Measurements from ENCODE around the gene CCDC181. TPM values are rescaled to one million over a fixed set of nuclear protein-coding genes. Genes with fewer than 3 reads are reported as not detected.
A peak's percentile ranks its signal among the peaks of the same experiment; 100 is the strongest.

Gene CCDC181
- total RNA-seq, result 1.5 TPM

- no peaks in the 10 kb centered on the region for H3K9me3 ChIP-seq
- H3K27me3 ChIP-seq, result no peaks in the 10 kb centered on the region
- H3K36me3 ChIP-seq, result no peaks in the 10 kb centered on the region
- TF ChIP-seq CTCF (IDR thresholded peaks at IDR 0.05), result no peak
- peaks cover 6% of the 10 kb centered on the region for H3K4me1 ChIP-seq
- no peak within 1 kb of the TSS for H3K27ac ChIP-seq
- DNase-seq (ENCODE audit: extremely low spot score in 2 of 2), result no peak
- peak within 1 kb of the TSS; percentile 14 to 40 for H3K4me3 ChIP-seq
- intact Hi-C loops (cut with DNase I), result no loop called here
These were observed at the start of gene CCDC181 for GRCh38 chr1:169427081-169427641. TSS of gene CCDC181 (minus strand) at chr1:169427474. CDS start at chr1:169424927, 2,547 bp downstream.

- no peak overlapping the region for H3K4me3 ChIP-seq
- no peak overlapping the region for H3K27ac ChIP-seq
- intact Hi-C loops (cut with DNase I), result no loop called here
- H3K4me1 ChIP-seq, result peaks cover 22% of the 10 kb centered on the region
- no peaks in the 10 kb centered on the region for H3K27me3 ChIP-seq
- H3K9me3 ChIP-seq, result no peaks in the 10 kb centered on the region
- TF ChIP-seq POLR2AphosphoS5 (IDR thresholded peaks at IDR 0.05; ENCODE audit: insufficient read depth in 1 of 2, low read depth in 1 of 2) (no peak), CTCF (IDR thresholded peaks at IDR 0.05) (no peak), POLR2A (IDR thresholded peaks at IDR 0.05) (no peak)
- no peak for DNase-seq (ENCODE audit: extremely low spot score in 2 of 2)
- peaks cover 0 to 7% of the 10 kb centered on the region in 2 donors for H3K36me3 ChIP-seq
These were observed 48.6 kb upstream of the CCDC181 start for GRCh38 chr1:169475806-169476387.

- peaks cover 0 to 7% of the 10 kb centered on the region in 2 donors for H3K36me3 ChIP-seq
- no peak overlapping the region for H3K27ac ChIP-seq
- intact Hi-C loops (cut with DNase I), result no loop called here
- no peak for DNase-seq (ENCODE audit: extremely low spot score in 2 of 2)
- no peaks in the 10 kb centered on the region for H3K9me3 ChIP-seq
- H3K27me3 ChIP-seq, result no peaks in the 10 kb centered on the region
- H3K4me3 ChIP-seq, result no peak overlapping the region
- peaks cover 7% of the 10 kb centered on the region for H3K4me1 ChIP-seq
- TF ChIP-seq POLR2AphosphoS5 (IDR thresholded peaks at IDR 0.05; ENCODE audit: insufficient read depth in 1 of 2, low read depth in 1 of 2), result no peak
- no peak for TF ChIP-seq POLR2A (IDR thresholded peaks at IDR 0.05)
- no peak for TF ChIP-seq CTCF (IDR thresholded peaks at IDR 0.05)
These were observed 47.2 kb upstream of the CCDC181 start for GRCh38 chr1:169474302-169474995.

- H3K27me3 ChIP-seq, result no peaks in the 10 kb centered on the region
- intact Hi-C loops (cut with DNase I), result no loop called here
- no peak for DNase-seq (ENCODE audit: extremely low spot score in 2 of 2)
- peaks cover 7% of the 10 kb centered on the region for H3K4me1 ChIP-seq
- H3K9me3 ChIP-seq, result no peaks in the 10 kb centered on the region
- no peak overlapping the region for H3K27ac ChIP-seq
- TF ChIP-seq POLR2AphosphoS5 (IDR thresholded peaks at IDR 0.05; ENCODE audit: insufficient read depth in 1 of 2, low read depth in 1 of 2) (no peak), POLR2A (IDR thresholded peaks at IDR 0.05) (no peak), CTCF (IDR thresholded peaks at IDR 0.05) (no peak)
- H3K4me3 ChIP-seq, result no peak overlapping the region
- peaks cover 0 to 7% of the 10 kb centered on the region in 2 donors for H3K36me3 ChIP-seq
These were observed 46.1 kb upstream of the CCDC181 start for GRCh38 chr1:169473347-169473746.

- DNase-seq (ENCODE audit: extremely low spot score in 2 of 2), result no peak
- Histone ChIP-seq H3K4me1 (peaks cover 7% of the 10 kb centered on the region), H3K27ac (no peak overlapping the region), H3K4me3 (no peak overlapping the region), H3K9me3 (no peaks in the 10 kb centered on the region), H3K27me3 (no peaks in the 10 kb centered on the region), H3K36me3 (peaks cover 0 to 7% of the 10 kb centered on the region in 2 donors)
- intact Hi-C loops (cut with DNase I), result no loop called here
- TF ChIP-seq POLR2A (IDR thresholded peaks at IDR 0.05) (no peak), CTCF (IDR thresholded peaks at IDR 0.05) (no peak), POLR2AphosphoS5 (IDR thresholded peaks at IDR 0.05; ENCODE audit: insufficient read depth in 1 of 2, low read depth in 1 of 2) (no peak)
These were observed 45.5 kb upstream of the CCDC181 start for GRCh38 chr1:169472738-169473137.
